CD4-positive, alpha-beta T cell treated with Interferon gamma for 1 hour (primary cell): Measurements from ENCODE around the gene SPATS1.
"Not testable (repeated sequence)": the region's sequence is repeated elsewhere in the genome, so short reads cannot be mapped to it uniquely, and the experiment has no call there.

Experiments used
- DNase-seq: peaks from one replicate; pipeline ENCODE4 v3.0.0-alpha.2; 2020

SPATS1 gene

GRCh38 chr6:44346818-44347217 is 4.4 kb downstream of the SPATS1 start:
- DNase-seq: not testable (repeated sequence)

DNA sequence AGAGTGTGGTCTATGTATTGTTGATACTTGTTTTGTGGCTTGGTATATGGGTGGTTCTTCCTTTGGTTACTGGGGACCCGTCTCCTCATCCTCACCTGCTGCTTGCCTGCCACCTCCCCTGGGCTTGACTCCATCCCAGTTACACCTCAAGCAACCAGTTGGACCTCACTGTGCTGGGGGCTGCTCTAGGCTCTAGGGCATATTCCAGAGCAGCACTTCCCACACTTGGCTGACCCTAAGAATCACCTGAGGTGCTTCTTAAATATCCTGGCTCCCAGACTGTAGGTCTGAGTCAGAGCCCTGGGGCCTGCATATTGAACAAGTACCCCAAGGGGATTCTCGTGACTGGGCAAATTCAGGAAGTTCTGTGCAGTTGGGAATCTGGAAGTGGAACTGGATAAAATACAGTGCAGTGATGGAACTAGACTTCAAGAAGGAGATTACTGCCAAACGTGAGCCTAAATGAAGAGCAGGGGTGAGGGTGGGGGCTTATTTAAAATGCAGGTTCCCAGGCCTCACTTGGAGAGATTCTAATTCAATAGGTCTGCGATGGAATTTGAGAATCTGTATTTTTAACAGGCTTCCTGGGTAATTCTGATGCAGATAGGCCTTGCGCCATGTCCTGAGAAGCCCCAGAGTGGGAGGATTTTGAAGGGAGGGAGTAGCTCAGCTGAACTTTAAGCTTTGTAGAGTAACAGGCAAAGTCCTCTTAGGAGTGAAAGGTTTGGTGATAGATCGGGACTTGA is 7.6 kb downstream of the SPATS1 start:
- no peak for DNase-seq

GRCh38 chr6:44350650-44350994 is 8.2 kb downstream of the SPATS1 start:
- not testable (repeated sequence) for DNase-seq

GRCh38 chr6:44352259-44352658 is 9.8 kb downstream of the SPATS1 start:
- no peak for DNase-seq

GRCh38 chr6:44353336-44353735 is 10.9 kb downstream of the SPATS1 start:
- DNase-seq: no peak

GRCh38 chr6:44355640-44356039 is 13.2 kb downstream of the SPATS1 start:
- DNase-seq: no peak

- DNase-seq: no peak
Observed at GRCh38 chr6:44356487-44356886, 14.0 kb downstream of the SPATS1 start.

DNA sequence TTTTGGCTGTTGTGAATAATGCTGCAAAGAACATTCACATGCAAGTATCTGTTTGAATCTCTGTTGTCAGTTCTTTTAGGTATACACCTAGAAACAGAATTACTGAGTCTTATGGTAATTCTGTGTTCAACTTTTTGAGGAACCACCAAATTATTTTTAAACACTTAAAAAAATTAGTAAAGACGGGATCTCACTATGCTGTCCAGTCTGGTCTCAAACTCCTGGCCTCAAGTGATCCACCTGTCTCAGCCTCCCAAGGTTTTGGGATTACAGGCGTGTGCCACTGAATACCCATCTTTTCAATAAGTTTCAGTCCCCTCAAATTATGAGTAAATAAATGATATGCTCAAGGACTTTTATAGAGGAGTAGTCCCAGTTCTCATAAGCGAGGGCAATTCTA is 17.5 kb downstream of the SPATS1 start:
- DNase-seq: no peak

GRCh38 chr6:44361947-44362346 is 19.5 kb downstream of the SPATS1 start:
- no peak for DNase-seq

GRCh38 chr6:44363377-44363926 is 21.0 kb downstream of the SPATS1 start:
- no peak for DNase-seq

- DNase-seq: no peak
Observed at GRCh38 chr6:44366781-44367180, 24.3 kb downstream of the SPATS1 start.

- no peak for DNase-seq
Observed at GRCh38 chr6:44367681-44368080, 25.2 kb downstream of the SPATS1 start.

DNA sequence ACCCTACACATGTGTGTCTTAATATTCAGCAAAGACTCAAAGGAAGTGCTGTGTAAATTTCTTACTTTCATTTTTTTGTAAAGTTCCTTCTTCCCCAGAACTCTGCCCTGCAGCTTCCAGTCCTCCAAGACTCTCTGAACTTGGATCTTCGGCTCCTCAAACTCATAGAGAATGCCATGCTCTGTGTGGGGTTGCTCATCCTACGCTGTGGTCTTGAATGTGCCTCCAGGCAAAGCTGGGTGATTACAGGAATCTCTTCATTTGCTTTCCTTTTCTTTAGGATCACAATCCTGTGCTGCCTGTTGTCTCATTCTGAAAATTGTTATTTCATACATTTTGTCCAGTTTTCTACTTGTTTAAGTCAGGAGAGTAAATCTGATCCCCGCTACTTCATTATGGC is 30.6 kb downstream of the SPATS1 start:
- DNase-seq: no peak

GRCh38 chr6:44373787-44374186 is 31.3 kb downstream of the SPATS1 start:
- no peak for DNase-seq

- no peak for DNase-seq
Observed at GRCh38 chr6:44375071-44375470, 32.6 kb downstream of the SPATS1 start.

GRCh38 chr6:44377484-44377883 is 35.0 kb downstream of the SPATS1 start:
- no peak for DNase-seq

DNA sequence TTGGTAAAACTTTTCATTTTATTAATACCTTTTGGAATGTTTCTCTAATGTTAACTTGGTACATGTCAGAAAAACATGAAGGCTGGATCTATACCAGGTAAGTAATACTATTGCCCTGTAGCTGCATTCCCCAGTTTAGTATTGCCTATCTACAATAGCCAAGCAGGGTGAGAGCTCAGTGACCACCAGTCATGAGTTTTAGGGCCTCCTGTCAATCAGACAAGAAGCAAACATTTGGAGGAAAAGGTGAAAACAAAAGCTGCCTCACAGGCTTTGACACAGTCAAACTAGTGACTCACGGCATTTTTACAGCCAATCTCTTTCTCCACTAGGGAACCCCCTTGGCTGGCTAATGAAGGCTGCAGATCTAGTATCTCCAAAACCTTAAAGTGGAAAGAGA is 35.5 kb downstream of the SPATS1 start:
- DNase-seq: no peak

GRCh38 chr6:44381739-44382138 is 39.3 kb downstream of the SPATS1 start:
- DNase-seq: peak; percentile 48

- DNase-seq: no peak
Observed at GRCh38 chr6:44386364-44386928, 44.0 kb downstream of the SPATS1 start.

- DNase-seq: no peak
Observed at GRCh38 chr6:44386929-44387345, 44.5 kb downstream of the SPATS1 start.

- peak; percentile 96 for DNase-seq
Observed at GRCh38 chr6:44387346-44388134, 45.1 kb downstream of the SPATS1 start, which contains the start of gene CDC5L. Gene CDC5L, plus strand, starts transcription at chr6:44387706. Its CDS starts 118 bp downstream, at chr6:44387824.

GRCh38 chr6:44388135-44388487 is 45.7 kb downstream of the SPATS1 start:
- DNase-seq: no peak

DNA sequence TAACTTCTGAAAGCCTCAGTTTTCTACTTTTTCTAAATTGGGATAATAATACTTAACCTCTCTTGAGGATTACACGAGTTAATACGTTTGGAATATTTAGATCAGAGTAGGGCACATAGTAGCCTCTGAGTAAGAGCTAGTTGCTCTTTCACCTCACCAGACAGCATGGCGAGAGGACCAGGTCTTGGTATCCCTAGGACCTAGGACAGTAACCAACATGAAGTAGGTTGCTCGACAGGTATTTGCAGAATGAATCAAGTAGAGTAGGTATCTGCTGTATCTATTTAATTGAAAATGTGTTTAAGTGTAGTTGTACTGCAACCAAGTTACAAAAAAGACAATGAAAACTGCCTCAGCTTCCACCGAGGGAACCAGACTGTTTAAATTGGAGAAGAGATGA is 46.4 kb downstream of the SPATS1 start:
- no peak for DNase-seq

DNA sequence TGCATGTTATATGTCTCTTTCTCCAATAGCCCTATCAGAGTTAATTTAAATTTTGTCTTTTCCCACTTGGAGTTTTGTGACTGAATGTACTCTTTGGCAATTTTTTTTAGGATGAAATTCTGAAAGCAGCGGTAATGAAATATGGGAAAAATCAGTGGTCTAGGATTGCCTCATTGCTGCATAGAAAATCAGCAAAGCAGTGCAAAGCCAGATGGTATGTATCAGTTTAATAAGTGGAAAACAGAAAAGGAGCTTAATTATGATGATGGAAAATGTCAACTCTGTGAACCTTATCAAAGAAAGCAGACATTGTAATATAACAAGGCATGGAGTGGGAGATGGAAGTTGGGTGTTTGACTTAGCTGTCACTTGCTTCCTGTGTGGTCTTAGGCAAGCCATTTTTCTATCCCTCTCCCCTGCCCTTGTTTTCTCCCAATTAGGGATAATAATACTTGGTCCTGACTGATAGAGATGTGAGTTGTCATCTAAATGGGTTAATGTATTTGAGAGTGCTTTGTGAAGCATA is 47.8 kb downstream of the SPATS1 start:
- DNase-seq: no peak
